Peyer's patch (tissue), 4 donors: ENCODE results near the gene ZYG11B. TPM values are rescaled to one million over a fixed set of nuclear protein-coding genes. Genes with fewer than 3 reads are reported as not detected.

Experiments used
- DNase-seq, 3 donors: peaks; one replicate each; pipeline ENCODE4 v3.0.0-alpha.2; 2017 to 2019
- H3K27ac ChIP-seq, 4 donors: fragments of 200-600 bp; sonication (generic); one replicate each; pipeline ENCODE4 v1.5.1; 2016 to 2019
- H3K27me3 ChIP-seq, 2 donors: fragments of 200-600 bp; sonication (generic); one replicate each; pipeline ENCODE4 v1.5.1; 2019
- H3K36me3 ChIP-seq, 3 donors: fragments of 200-600 bp; sonication (generic); one replicate each; pipeline ENCODE4 v1.5.1; 2016 to 2019
- H3K4me1 ChIP-seq, 4 donors: fragments of 200-600 bp; sonication (generic); one replicate each; pipeline ENCODE4 v1.5.1; 2016 to 2019
- H3K4me3 ChIP-seq, 4 donors: fragments of 200-600 bp; sonication (generic); 1 replicate in 3 of 4; 2 replicates in 1 of 4; pipeline ENCODE4 v1.5.1; 2016 to 2019; ENCODE audit warnings: mild to moderate bottlenecking in 1 of 4
- H3K9me3 ChIP-seq, 4 donors: fragments of 200-600 bp; sonication (generic); one replicate each; pipeline ENCODE4 v1.5.1; 2016 to 2019; ENCODE audit warnings: mild to moderate bottlenecking in 1 of 4
- CTCF ChIP-seq, 6 experiments: fragments of 450-650 bp in 4 of 6; fragments of 200-600 bp in 2 of 6; sonication (generic) in 1 of 6; IDR thresholded peaks; one replicate each; pipeline ENCODE4 v1.5.1; 2017 to 2019; ENCODE audit warnings: antibody characterized with exemption in 6 of 6, mild to moderate bottlenecking in 3 of 6, moderate library complexity in 1 of 6
- POLR2A ChIP-seq, 2 donors: fragments of 450-650 bp; IDR thresholded peaks; one replicate each; pipeline ENCODE4 v1.5.1; 2017; ENCODE audit warnings: antibody characterized with exemption in 2 of 2, mild to moderate bottlenecking in 2 of 2, moderate library complexity in 2 of 2
- total RNA-seq, 4 donors: library from RNA; depleted of rRNA; stranded (reverse); fragments of >200 nt; gene quantifications; one replicate each; pipeline ENCODE4 v1.1.0, GENCODE V29; 2016

ZYG11B gene
- total RNA-seq, 4 donors from 2014 or later: 21.4 to 36.3 (median 27.8) TPM

GRCh38 chr1:52702886-52703787 is 23.1 kb upstream of the ZYG11B start:
- TF ChIP-seq POLR2A (IDR thresholded peaks at IDR 0.05) (peak; percentile 27 to 49), CTCF (IDR thresholded peaks at IDR 0.05) (peak in 1 of 6 experiments; percentile 3)
- no peaks in the 10 kb centered on the region for H3K9me3 ChIP-seq
- peak; percentile 87 to 96 (median 92) for DNase-seq
- no peaks in the 10 kb centered on the region for H3K27me3 ChIP-seq
- H3K27ac ChIP-seq: peak overlapping the region; percentile 83 to 89 (median 84)
- peaks cover 0 to 21% (median 2%) of the 10 kb centered on the region in 4 donors for H3K4me1 ChIP-seq
- H3K36me3 ChIP-seq: no peaks in the 10 kb centered on the region
- peak overlapping the region; percentile 39 to 58 (median 51) for H3K4me3 ChIP-seq

- Histone ChIP-seq H3K27ac (no peak overlapping the region), H3K36me3 (no peaks in the 10 kb centered on the region), H3K27me3 (no peaks in the 10 kb centered on the region), H3K4me1 (peaks cover 0 to 27% (median 2%) of the 10 kb centered on the region in 4 donors), H3K4me3 (no peak overlapping the region), H3K9me3 (no peaks in the 10 kb centered on the region)
- TF ChIP-seq POLR2A (IDR thresholded peaks at IDR 0.05) (no peak), CTCF (IDR thresholded peaks at IDR 0.05) (no peak)
- no peak for DNase-seq
These were observed 20.1 kb upstream of the ZYG11B start for GRCh38 chr1:52706136-52706670.

- Histone ChIP-seq H3K4me3 (peak overlapping the region in 1 of 4 donors; percentile 30), H3K27ac (peak overlapping the region in 3 of 4 donors; percentile 34 to 68 (median 48)), H3K36me3 (no peaks in the 10 kb centered on the region), H3K9me3 (no peaks in the 10 kb centered on the region), H3K4me1 (peaks cover 0 to 27% (median 2%) of the 10 kb centered on the region in 4 donors), H3K27me3 (no peaks in the 10 kb centered on the region)
- DNase-seq: peak in 1 of 3 donors; percentile 78
- no peak for TF ChIP-seq CTCF (IDR thresholded peaks at IDR 0.05)
- no peak for TF ChIP-seq POLR2A (IDR thresholded peaks at IDR 0.05)
These were observed 19.0 kb upstream of the ZYG11B start for GRCh38 chr1:52706941-52707926.

- no peaks in the 10 kb centered on the region for H3K27me3 ChIP-seq
- no peaks in the 10 kb centered on the region for H3K9me3 ChIP-seq
- no peaks in the 10 kb centered on the region for H3K36me3 ChIP-seq
- TF ChIP-seq POLR2A (IDR thresholded peaks at IDR 0.05) (no peak), CTCF (IDR thresholded peaks at IDR 0.05) (no peak)
- peak overlapping the region in 3 of 4 donors; percentile 34 to 68 (median 48) for H3K27ac ChIP-seq
- peaks cover 0 to 27% (median 2%) of the 10 kb centered on the region in 4 donors for H3K4me1 ChIP-seq
- H3K4me3 ChIP-seq: peak overlapping the region in 1 of 4 donors; percentile 6
- no peak for DNase-seq
These were observed 18.2 kb upstream of the ZYG11B start for GRCh38 chr1:52707927-52708655.
